NCI-H345 (cell line): ENCODE data around the gene PIGT.

Experiments used
- DNase-seq: peaks from one replicate; lab custom pipeline; 2025; lab: John Stamatoyannopoulos, UW

PIGT gene

DNA sequence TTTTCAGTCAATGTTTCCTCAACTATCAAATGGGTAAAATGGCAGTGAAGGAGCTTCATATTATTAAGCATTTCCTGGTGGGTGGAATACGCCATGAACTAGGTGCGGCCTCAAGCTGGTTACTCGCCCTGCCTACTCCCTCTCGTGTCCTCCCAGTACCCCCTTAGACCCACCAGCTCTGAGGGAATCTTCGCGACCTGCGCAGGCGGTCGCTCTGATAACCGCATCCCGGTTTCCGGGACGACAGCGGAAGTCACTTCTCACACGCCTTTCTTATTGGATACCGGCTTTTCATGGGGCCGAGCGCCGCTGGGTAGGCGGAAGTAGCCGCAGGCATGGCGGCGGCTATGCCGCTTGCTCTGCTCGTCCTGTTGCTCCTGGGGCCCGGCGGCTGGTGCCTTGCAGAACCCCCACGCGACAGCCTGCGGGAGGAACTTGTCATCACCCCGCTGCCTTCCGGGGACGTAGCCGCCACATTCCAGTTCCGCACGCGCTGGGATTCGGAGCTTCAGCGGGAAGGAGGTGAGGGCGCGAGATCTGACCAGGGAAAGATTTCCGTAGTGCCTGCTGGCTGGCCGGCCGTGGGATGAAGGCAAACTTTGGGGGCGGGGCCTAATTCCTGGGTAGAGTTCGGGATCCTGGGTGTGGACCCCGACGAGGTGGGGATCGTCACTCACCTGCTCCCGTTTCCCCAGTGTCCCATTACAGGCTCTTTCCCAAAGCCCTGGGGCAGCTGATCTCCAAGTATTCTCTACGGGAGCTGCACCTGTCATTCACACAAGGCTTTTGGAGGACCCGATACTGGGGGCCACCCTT lies at the start of gene PIGT:
PIGT (plus strand) TSS at position 320 of the 816 bp plus-strand sequence; CDS start at position 336, 16 bp downstream.
- peak; percentile 94 for DNase-seq

DNA sequence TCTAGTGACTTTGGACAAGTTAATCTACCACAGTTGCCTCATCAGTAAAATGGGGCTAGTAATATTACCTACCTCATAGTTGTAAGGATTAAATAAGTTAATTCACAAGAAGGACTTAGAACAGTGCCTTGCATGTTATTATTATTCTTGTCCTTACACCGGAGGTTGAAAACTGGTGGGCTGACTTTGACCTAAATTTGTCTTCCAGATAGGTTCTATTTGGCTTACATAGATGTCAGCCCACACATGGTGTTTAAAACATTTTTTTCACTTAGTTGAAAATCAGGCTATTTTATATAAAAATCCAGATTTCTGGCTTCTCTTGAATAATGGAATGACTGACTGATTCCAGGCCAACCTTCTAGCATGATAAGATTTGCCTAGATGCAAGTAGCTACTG lies 49.7 kb upstream of the PIGT start:
- DNase-seq = no peak

DNA sequence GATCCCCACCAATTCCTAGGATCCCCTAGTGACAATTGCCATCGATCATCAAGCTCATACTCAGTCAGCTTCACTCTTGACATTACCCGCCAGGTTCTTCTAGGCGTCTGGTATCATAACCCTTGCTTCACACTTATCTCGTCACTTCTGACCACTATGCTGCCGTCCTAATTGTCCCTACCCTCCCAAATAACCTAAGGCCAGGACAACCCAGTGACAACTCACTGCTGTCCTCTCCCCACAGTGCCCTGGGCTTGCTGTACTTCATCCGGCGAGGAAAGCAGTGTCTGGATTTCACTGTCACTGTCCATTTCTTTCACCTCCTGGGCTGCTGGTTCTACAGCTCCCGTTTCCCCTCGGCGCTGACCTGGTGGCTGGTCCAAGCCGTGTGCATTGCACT lies 49.3 kb upstream of the PIGT start:
- DNase-seq = no peak

DNA sequence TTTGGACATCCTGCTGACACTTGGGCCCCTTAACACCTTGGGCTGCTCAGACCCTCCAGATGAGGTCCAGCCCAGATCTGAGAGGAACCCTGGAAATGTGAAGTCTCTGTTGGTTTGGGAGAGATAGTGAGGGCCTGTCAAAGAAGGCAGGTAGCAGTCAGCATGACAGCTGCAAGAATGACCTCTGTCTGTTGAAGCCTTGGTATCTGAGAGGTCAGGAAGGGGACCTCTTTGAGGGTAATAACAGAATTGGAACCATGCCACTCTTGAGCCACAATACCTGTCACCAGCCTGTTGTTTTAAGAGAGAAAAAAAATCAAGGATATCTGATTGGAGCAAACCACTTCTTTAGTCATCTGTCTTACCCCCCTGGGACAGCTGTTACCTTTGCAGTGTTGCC lies 48.8 kb upstream of the PIGT start:
- no peak for DNase-seq

DNA sequence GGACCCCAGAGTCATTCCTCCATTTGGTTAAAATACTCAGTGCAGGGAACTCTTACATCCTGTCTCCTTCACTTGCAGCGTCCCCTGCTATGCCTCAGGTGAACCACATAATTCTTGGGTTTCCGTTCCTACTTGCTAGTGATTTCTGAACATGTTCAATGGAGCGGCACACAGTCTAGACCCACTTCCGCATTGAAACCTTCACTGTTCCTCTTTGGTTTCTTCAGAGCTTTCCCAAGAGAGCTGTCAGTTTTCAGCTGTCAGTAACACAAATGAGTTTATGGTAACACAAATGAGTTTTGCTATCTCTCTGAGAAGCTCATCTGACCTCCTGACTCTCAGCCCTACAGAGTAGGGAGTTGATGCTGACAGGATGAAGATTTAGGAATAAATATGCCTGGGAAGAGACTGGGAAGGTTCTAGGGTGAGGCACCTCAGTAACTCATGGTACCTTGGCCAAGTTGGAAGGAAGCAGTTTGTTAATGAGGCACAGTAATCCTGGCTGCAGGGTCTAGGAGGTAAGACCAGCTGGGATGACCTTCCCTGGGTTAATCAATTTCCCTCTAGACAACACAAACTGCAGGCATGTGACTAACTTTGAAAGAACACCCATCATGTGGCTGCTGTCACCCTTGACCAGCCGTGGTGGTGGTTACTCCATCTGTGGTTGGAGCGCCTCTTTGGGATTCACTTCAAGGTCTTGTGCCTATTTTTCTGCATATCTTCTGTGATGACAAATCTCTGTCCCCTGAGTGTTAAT lies 47.5 kb upstream of the PIGT start:
- no peak for DNase-seq

DNA sequence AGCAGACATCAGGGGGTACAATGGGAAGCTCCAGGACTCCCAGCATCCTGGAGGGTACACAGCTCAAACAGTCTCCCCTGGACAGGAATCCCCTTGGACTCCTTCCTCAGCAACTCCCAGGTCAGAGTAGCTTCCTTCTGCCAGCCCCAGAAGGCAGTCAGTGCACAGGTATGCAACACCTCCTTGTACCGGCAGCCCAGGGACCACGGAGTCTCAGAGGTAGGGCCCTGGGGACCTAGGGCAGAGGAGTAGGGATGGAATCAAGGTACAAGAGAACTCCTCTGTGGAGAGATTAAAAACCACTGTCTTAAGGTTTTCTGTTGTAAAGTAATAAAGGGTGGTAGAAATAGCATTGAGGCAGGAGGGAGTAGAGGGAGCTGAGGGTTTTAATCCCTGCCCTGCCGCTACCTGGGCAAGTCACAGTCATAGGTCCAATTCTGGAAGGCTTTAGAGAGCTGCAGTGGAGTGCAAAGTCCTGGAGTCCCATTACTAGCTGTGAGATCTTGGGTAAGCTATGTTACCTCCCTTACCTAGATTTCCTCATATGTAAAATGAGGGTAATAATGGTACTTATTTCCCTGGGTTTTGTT lies 45.3 kb upstream of the PIGT start:
- DNase-seq = no peak

DNA sequence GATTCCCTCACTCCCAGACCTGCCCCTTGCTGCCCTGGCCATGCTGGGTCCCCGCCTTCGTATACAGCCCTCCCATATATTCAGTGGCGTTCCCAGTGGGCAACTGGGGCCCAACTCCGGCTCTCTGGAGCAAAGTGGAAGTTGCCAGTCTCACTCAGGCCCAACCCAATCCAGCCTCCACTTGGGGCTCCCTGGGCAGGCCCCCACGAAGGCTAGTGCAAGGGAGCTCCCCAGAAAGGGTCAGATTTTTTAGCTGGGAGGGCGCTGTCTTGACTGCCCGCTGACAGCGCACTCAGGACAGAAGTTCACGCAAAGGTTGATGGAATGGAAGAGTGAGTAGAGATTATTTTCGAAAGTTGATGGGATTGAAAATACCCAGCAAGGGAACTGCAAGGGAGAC lies 43.7 kb upstream of the PIGT start:
- DNase-seq = no peak

DNA sequence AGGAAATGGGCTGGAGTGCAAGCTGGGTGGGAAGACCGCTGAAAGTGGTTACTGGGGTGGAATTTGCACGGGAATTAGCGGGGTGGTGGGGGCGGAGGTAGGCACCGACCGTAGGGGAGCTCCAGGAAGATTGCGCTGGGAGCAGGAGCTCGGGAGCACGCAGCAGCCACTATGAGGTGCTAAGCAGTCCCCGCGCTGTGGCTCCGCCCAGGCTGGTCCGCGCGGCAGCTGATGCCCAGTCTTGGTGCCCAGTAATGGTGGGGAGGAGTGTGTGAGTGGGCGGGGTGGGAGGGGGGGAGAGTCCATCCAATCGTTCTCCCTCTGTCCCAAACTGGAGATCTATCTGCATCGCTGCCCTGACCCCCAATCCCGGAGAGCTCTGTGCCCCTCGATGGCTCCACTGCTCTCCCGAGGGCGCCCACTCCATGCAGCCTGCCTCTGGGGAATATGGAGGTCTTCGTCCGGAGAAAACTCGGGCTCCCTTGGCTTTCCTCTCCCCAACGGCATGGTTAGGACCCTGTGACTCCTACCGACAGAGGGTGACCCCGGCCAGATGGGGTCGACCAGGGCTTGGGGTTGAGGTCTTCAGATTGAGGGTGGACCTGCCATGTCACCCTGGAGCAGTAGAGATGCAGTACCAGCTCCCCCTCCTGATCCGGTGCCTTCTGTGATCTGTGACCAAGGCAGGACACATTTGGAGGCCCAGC lies 43.1 kb upstream of the PIGT start:
- DNase-seq = peak; percentile 37

DNA sequence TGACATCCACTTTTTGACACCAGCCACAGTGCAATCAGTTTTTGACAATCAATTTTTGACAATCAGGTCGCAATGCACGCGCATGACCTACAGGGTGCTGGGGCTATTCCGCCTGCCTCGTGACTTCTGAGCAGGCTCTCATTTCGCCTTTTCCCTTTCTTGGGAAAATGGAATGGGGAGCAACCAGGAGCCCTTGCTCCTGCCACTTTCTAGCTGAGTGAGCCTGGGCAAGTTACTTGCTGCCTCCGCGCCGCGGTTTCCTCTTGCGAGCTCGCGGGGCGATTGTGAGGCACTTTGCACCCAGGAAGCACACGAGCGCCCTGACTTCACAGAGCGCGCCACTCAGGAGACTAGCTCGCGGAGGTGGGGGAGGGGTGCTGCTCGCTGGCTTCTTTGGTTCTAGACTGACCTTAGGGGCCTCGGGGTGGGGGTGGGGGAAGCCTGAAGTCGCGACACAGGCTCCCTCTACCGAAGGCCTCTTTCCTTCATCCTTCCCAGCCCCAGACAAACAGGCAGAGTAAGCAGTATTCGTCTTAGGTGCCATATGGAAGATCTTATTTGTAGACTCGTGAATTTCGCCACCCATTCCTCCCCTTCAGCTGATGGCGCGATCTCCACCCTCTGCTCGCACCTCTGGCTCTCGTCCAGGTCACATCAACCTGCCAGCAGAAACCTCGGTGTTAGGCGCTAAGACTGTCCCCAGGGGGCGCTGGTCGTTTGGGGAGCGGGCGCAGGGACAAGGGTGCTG lies 42.4 kb upstream of the PIGT start:
- DNase-seq = peak; percentile 92

DNA sequence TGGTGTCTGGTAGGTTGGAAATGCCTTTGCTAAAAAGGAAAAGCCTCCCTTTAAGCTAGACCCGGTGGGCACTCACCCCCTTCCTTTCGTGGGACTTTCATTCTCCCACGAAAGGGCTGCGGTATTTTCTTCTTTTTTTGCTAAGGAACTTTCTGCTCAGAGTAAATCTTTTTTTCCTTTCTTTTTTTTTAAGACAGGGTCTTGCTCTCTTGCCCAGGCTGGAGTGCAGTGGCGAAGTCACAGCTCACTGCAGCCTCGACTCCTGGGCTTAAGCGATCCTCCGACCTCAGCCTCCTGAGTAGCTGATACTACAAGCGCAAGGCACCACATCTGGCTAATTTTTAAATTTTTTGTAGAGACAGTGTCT lies 41.9 kb upstream of the PIGT start:
- no peak for DNase-seq

DNA sequence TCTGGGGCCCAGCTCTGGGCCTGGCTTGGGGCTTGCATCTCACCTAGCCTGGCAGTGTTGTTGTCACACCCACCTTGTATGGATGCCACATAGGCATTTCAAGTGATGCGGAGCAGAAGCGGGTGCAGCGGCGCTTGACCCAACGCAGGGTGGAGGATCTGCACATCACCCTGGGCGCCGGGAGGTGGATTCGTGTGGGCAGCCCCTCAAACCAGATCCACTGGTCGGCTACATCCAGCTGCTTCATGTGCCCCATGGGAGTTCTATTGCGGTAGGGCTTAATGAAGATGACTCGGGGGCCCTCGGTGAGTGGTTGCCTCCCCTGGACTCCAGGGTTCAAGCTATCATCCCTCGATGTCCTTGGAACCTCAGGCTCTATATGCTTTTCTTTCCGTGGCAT lies 41.0 kb upstream of the PIGT start:
- DNase-seq = no peak

DNA sequence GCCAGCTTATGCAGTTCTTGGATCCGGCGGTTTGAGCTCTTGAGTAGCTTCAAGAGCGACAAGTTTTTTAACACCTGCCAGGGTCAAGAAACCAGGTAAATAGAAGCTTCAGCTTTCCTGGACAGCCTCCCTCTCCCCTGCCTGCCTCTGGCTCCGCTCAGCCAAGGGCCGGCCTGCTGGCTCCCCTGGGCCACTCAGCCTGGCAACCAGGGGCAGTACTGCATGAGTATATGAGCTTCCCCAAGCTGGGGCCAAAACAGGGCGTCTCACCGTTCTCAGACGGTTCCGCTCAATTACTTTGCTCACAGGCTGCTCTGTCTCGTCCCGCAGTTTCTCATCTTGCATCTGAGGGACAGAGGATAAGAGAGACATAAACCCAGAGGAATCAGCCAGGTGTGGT lies 38.7 kb upstream of the PIGT start:
- DNase-seq = peak; percentile 51

DNA sequence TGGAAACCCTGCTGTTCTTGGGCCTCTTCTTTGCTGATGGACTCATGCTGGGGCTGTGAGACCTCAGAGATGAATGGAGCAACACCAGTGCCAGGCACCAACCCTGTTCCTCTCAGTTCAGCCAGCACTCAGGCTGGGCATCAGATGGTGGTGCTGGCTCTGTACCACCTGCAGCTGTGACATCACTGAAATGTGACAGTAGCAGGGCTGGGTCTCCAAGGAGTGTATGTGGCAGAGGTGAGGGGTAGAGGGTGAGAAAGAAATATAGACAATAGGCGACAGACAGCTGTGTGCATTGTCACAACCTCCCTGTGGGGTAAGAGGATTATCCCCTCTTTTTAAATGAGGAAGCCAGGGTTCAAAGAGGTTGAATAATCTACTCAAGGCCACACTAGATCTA lies 37.8 kb upstream of the PIGT start, which contains the start of gene TP53TG5:
TP53TG5 (minus strand) TSS at position 135 of the 400 bp plus-strand sequence; CDS start at position 46, 89 bp downstream.
- DNase-seq = no peak

DNA sequence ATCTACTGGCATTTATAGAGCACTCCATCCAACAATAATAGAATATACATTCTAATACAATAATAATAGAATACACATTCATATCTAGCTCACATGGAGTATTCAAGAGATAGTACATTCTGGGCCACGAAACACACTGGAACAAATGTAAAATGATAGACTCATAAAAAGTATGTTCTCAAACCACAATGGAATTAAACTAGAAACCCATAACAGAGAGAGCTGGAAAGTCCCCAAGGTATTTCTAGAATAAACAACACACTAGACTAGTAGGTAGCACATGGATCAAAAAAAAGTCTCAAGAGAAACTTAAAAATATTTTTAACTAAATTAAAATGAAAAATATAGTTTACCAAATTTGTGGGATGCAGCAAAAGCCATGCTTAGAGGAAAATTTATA lies 28.7 kb upstream of the PIGT start:
- DNase-seq = no peak

DNA sequence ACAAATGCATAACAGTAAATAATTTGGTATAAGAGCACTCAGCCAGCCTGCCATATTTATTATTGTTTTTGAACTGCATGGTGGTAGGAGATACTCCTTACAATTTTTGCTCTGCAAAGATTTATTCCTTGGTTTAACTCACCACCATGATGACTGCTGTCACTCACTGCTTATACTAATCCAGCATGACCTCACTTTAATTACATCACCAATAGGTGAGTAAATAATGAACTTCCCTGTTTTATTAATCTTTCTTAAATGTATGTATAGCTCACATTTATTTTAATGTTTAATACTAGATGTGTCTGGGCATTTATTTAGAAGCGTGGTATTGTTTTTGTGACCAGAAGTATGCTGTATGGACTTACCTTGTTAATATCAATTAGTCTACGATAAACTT lies 25.0 kb upstream of the PIGT start:
- DNase-seq = no peak

DNA sequence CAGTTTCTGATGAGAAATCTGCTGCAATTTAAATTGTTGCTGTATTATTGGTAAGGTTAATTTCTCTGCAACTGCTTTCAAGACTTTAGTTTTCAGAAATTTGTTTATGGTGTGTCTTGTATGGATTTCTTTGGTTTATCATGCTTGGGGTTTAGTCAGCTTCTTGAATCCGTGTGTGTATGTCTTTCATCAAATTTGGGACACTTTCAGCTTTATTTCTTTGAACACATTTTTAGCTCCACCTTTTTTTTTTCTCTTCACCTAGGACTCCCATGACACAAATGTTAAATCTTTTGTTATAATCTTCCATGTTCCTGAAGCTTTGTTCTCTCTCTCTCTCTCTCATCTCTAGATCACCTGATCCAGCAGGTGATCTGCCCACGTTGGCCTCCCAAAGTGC lies 24.4 kb upstream of the PIGT start:
- no peak for DNase-seq

DNA sequence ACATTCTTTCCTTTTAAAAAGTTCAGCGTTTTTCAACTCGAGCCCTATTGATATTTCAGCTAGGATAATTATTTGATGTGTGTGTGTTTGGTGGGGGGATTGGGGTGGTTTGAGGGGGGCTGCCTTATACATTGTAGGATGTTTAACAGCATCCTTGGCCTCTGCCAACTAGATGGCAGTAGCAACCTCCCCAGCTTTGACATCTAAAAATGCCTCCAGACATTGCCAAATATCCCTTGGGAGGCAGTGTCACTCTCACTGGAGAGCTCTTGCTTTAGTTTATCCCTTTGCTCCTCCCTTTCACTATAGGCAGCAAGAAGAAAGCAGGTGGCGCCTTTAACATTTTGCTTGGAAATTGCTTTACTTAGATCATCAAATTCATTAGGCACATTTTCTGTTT lies 23.2 kb upstream of the PIGT start:
- peak; percentile 35 for DNase-seq

DNA sequence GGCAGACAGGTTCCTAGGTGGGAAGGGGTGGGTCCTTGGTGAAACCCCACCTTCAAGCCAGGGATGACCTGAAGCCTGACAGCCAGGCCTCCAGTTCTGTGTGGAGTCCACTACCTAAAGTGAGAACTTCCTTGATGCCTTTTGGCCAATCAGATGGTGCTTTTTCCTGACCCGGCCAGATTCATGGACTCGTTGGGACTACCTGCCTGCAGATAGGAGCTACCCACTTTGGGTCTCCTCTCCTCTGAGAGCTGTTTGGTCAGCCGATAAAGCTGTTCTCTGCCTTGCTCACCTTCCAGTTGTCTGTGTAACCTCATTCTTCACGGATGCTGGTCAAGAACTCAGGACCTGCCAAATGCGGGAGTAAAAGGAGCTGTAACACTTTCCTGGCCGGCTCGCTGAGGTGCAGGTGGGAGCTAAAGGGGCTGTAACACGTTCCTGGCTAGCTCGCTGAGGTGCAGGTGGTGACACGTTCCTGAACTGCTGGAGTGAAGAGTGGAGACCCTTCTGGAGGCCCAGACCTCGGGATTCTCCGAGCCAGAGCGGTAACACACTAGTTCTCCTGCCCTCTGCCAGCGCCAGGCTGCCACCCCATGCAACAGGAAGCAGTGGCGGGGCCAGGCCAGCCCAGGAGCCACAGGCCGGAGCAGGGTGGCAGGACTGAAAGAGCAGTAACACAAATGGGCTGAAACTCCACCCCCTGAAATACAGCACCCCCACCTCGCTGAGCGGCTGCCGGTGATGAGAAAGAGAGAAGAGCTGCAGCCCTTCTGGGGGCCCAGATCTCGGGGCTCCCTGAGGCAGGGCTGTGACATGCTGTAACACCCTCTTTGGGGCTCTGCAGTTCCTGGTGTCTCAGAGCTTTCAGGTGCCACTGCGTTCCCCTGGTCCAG lies 21.5 kb upstream of the PIGT start:
- DNase-seq = no peak

DNA sequence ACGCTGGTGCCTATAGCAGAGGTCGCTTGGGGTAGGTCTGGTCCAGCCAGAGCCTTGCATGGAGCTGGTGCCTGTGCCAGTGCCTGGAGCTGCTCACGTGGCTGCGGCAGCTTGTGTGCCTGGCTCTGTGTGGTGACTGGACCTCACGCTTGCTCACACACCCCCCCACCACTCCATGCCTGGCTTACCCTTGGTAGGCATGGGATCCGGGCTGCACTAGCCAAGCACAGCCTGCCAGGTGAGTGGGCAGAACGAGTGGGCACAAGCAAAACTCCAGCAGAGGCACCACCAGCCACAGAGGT lies 20.9 kb upstream of the PIGT start:
- no peak for DNase-seq

DNA sequence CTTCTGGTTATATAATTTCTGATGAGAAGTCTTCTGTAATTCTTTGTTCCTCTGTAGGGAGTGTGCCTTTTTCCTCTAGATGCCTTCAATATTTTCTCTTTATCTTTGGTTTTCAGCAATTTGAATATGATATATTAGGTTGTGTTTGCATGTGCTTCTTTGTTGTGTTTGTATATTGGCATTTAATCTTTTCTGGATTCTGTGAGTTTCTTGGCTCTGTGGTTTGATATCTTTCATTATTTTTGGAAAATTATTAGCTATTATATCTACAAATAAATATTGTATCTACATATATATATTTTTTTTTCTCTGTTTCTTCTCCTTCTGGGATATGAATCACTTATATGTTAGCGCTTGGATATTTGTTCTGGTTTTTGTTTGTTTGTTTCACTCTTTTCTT lies 16.9 kb upstream of the PIGT start:
- DNase-seq = no peak
